GM21786 (cell line): ENCODE measurements around the gene RAI2.

Experiments used
- ATAC-seq: cut with Tn5 transposase; IDR thresholded peaks from one replicate; pipeline ENCODE4 v1.9.1; 2021; ENCODE audit not compliant: unreplicated experiment

RAI2 gene

GRCh38 chrX:17860811-17861488 is at the start of gene RAI2:
RAI2 (minus strand) TSS chrX:17861298; CDS start chrX:17802010, 59,288 bp downstream.
- ATAC-seq = no peak

GRCh38 chrX:17888421-17888820 is 27.3 kb upstream of the RAI2 start:
- ATAC-seq = no peak

- no peak for ATAC-seq
Measured at GRCh38 chrX:17882680-17883079, 21.6 kb upstream of the RAI2 start.

- ATAC-seq = no peak
Measured at GRCh38 chrX:17878028-17878670, 17.1 kb upstream of the RAI2 start.

- ATAC-seq = no peak
Measured at GRCh38 chrX:17876135-17876534, 15.0 kb upstream of the RAI2 start.

- no peak for ATAC-seq
Measured at GRCh38 chrX:17869580-17869979, 8.5 kb upstream of the RAI2 start.

- no peak for ATAC-seq
Measured at GRCh38 chrX:17861489-17862011, 452 bp upstream of the RAI2 start.

GRCh38 chrX:17860179-17860780 is 818 bp downstream of the RAI2 start:
- no peak for ATAC-seq

GRCh38 chrX:17859609-17860178 is 1.4 kb downstream of the RAI2 start:
- no peak for ATAC-seq

GRCh38 chrX:17854531-17854930 is 6.6 kb downstream of the RAI2 start:
- ATAC-seq = no peak

GRCh38 chrX:17854069-17854468 is 7.0 kb downstream of the RAI2 start:
- no peak for ATAC-seq

- no peak for ATAC-seq
Measured at GRCh38 chrX:17851874-17852273, 9.2 kb downstream of the RAI2 start.

- no peak for ATAC-seq
Measured at GRCh38 chrX:17848545-17849265, 12.4 kb downstream of the RAI2 start.

- ATAC-seq = no peak
Measured at GRCh38 chrX:17846045-17846444, 15.1 kb downstream of the RAI2 start.

GRCh38 chrX:17844236-17844635 is 16.9 kb downstream of the RAI2 start:
- no peak for ATAC-seq

GRCh38 chrX:17842769-17843525 is 18.2 kb downstream of the RAI2 start:
- no peak for ATAC-seq

- ATAC-seq = no peak
Measured at GRCh38 chrX:17839269-17839668, 21.8 kb downstream of the RAI2 start.

- no peak for ATAC-seq
Measured at GRCh38 chrX:17836830-17837229, 24.3 kb downstream of the RAI2 start.

- no peak for ATAC-seq
Measured at GRCh38 chrX:17833954-17834353, 27.1 kb downstream of the RAI2 start.

GRCh38 chrX:17831255-17831654 is 29.8 kb downstream of the RAI2 start:
- no peak for ATAC-seq
